Measurements from ENCODE around the gene MCC. TPM values are rescaled to one million over a fixed set of nuclear protein-coding genes. Genes with fewer than 3 reads are reported as not detected.

The MCC gene
- total and polyA plus RNA-seq, 2 of the 4 experiments (the other 2 are of a cell fraction), result 5.0 to 20.6 TPM

DNA sequence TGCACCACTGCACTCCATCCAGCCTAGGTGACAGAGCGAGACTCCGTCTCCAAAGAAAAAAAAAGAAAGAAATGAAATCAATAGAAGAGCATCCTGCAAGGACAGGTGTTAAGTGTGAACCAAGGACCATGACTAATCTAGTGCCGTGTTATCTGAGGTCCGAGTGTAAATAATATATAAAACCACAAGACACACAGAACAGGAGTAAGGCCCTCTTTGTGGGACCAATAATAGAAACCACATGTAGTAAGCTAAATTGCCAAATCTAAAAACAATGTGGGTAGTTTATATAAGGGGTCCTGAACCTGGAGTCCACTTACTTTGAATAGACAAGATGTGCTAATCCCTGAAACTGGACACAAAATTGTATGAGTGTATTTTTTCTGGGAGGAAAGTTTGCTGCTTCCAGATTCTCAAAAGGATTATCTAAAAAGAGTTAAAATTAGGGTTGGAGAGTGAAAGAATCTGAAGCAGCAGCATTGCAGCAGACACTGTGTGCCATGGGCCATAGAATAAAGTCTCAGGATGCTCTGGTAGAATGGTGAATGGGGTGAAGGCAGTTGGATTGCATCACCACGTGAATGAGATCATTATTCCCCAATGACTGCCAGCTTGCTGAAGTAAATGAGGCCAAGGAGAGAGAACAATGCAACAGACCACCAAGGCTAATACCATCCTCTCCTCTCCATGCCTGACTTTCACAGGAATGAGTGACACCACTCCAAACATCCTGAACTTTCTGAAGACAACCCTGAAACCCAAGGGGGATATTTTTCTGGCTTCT lies 288.9 kb downstream of the MCC start:
- Histone ChIP-seq H2BK120ac (ENCODE audit: low read depth, low read length) (no peak overlapping the region), H3K9me3 (ENCODE audit: control insufficient read depth, insufficient read depth, low read length) (no peaks in the 10 kb centered on the region), H3K4me3 (ENCODE audit: insufficient read depth, low read depth, low read length) (no peak overlapping the region), H2AK5ac (ENCODE audit: low read depth, low read length) (no peak overlapping the region), H4K5ac (ENCODE audit: low read depth, low read length) (no peak overlapping the region), H3K56ac (ENCODE audit: extremely low read depth, insufficient read depth, low read length) (no peak overlapping the region), H4K91ac (ENCODE audit: insufficient read depth, low read depth, low read length) (no peak overlapping the region), H2AFZ (replicated peaks; ENCODE audit: low read length, poor library complexity) (no peak overlapping the region), H3K4ac (ENCODE audit: low read depth, low read length) (no peak overlapping the region), H3K27ac (ENCODE audit: insufficient read depth, low read length) (no peak overlapping the region), H3K4me2 (ENCODE audit: low read depth, low read length) (0 out of 2 replicates have a peak overlapping the region, but pooled peaks have one; percentile 21), H3K27me3 (ENCODE audit: control insufficient read depth, insufficient read depth, low read length) (no peaks in the 10 kb centered on the region), H3K9me1 (ENCODE audit: insufficient read depth, low read length) (peaks cover 5% of the 10 kb centered on the region; the same call in 1 of the 2 replicates), H2BK20ac (ENCODE audit: low read depth, low read length) (no peak overlapping the region), H3K36me3 (ENCODE audit: control insufficient read depth, insufficient read depth, low read length) (peaks cover 5% of the 10 kb centered on the region; the same call in 1 of the 2 replicates), H3K4me1 (ENCODE audit: control insufficient read depth, insufficient read depth, low read length) (peaks cover 9% of the 10 kb centered on the region), H2BK5ac (ENCODE audit: low read depth, low read length, poor library complexity, severe bottlenecking) (no peak overlapping the region), H3K23ac (ENCODE audit: low read depth, low read length) (no peak overlapping the region), H4K20me1 (ENCODE audit: insufficient read depth, low read length) (peaks cover 14% of the 10 kb centered on the region; the same call in 1 of the 2 replicates), H3K18ac (ENCODE audit: low read depth, low read length) (no peak overlapping the region), H4K8ac (ENCODE audit: low read depth in 2 of 2, low read length in 2 of 2) (no peak overlapping the region), H3K79me1 (ENCODE audit: low read depth in 1 of 2, low read length in 2 of 2) (peaks cover 24 to 30% of the 10 kb centered on the region in 2 experiments), H2AK9ac (replicated peaks; ENCODE audit: low read depth, low read length, poor library complexity) (no peak overlapping the region), H2BK15ac (ENCODE audit: low read depth, low read length) (no peak overlapping the region), H3K14ac (replicated peaks; ENCODE audit: low read depth, low read length) (no peak overlapping the region), H3K9ac (ENCODE audit: low read depth, low read length) (no peak overlapping the region)
- dilution Hi-C loops (cut with HindIII; ENCODE audit: low sequenced_read_pairs, unreplicated experiment), result no loop called here
- in situ Hi-C loops (cut with MboI; ENCODE audit: low sequenced_read_pairs), result no loop called here
- TF ChIP-seq CEBPB (IDR thresholded peaks at IDR 0.05; ENCODE audit: low read depth, low read length), result peak; percentile 96
- no peak for TF ChIP-seq POLR2A (IDR thresholded peaks at IDR 0.05; ENCODE audit: low read depth, low read length)
- TF ChIP-seq NFE2L2 (IDR thresholded peaks at IDR 0.05; ENCODE audit: low read depth, low read length), result no peak
- ATAC-seq (ENCODE audit: low read depth), result peak; percentile 55
- DNase-seq, result peak; percentile 86
- POLR2A ChIA-PET (ENCODE audit: unreplicated experiment), result no interaction called here
- CTCF ChIA-PET, result interaction anchor here (1.0 kb wide), 2 partner anchors 15 to 19 kb away, joined by 3 read pairs; no protein-coding TSS in a partner anchor
- WGBS, 2 experiments (ENCODE audit: extremely low coverage in 2 of 2, insufficient read length in 1 of 2), result no CpG with 5 or more reads among the region's 5 CpGs
- intact Hi-C loops (cut with micrococcal nuclease), result no loop called here
- no TSS peak for BruUV-seq (replicated peaks)
